CD1c-positive myeloid dendritic cell (primary cell): ENCODE measurements around the gene TAAR5.
"Not testable (repeated sequence)": the region's sequence is repeated elsewhere in the genome, so short reads cannot be mapped to it uniquely, and the experiment has no call there.

Experiments
- DNase-seq: peaks from one replicate; pipeline ENCODE4 v3.0.0-alpha.2; 2016; ENCODE audit errors: extremely low spot score

Gene TAAR5

GRCh38 chr6:132589454-132589853 is at the start of gene TAAR5:
TAAR5 (minus strand) TSS chr6:132589741; CDS start chr6:132589686, 55 bp downstream.
- no peak for DNase-seq

DNA sequence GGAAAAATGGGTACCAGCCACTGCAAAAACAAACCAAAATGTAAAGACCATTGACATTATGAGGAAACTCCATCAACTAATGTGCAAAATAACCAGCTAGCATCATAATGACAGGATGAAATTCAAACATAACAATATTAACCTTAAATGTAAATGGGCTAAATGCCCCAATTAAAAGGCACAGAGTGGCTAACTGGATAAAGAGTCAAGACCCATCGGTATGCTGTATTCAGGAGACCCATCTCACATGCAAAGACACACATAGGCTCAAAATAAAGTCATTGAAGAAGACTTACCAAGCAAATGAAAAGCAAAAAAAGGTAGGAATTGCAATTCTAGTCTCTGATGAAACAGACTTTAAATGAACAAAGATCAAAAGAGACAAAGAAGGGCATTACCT is 47.6 kb upstream of the TAAR5 start:
- not testable (repeated sequence) for DNase-seq

DNA sequence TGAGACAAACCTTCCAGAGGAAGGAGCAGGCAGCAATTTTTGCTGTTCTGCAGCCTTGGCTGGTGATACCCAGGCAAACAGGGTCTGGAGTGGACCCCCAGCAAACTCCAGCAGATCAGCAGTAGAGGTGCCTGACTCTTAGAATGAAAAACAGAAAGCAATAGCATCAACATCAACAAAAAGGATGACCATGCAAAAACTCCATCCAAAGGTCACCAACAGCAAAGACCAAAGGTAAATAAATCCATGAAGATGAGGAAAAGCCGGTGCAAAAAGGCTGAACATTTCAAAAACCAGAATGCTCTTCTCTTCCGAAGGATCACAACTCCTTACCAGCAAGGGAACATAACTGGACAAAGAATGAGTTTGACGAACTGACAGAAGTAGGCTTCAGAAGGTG is 46.4 kb upstream of the TAAR5 start:
- DNase-seq, result not testable (repeated sequence)

DNA sequence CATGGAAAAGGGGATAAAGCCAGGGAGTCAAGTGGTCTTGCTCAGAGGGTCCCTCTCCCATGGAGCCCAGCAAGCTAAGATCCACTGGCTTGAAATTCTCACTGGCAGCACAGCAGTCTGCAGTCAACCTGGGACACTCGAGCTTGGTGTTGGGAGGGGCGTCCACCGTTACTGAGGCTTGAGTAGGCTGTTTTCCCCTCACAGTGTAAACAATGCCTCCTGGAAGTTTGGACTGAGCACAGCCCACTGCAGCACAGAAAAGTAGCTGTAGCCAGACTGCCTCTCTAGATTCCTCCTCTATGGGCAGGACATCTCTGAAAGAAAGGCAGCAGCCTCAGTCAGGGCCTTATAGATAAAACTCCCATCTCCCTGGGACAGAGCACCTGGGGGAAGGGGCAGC is 45.7 kb upstream of the TAAR5 start:
- not testable (repeated sequence) for DNase-seq

- DNase-seq, result no peak
Measured at GRCh38 chr6:132634796-132635195, 45.3 kb upstream of the TAAR5 start.

DNA sequence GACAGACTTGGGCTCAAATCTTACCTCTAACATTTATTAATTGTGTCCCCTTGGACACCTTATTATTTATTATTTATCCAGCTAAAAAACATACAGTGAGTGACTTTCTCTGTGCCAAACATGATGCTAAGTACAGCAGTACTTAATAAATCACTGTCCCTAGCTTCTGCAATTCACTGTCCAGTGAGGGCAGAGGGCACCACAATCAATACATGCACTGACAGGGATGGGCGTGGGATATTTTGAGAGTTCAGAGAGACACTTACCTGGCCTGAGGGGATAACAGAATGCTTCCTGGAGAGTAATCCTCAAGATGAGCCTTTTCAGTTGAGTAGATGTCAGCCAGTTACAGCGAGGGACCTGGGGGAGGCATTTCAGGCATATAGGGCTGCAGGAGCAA is 43.8 kb upstream of the TAAR5 start:
- no peak for DNase-seq

GRCh38 chr6:132624175-132624574 is 34.6 kb upstream of the TAAR5 start, which contains the start of gene TAAR2:
TAAR2 (minus strand) TSS chr6:132624275; CDS start chr6:132624275, 0 bp downstream.
- DNase-seq, result no peak

DNA sequence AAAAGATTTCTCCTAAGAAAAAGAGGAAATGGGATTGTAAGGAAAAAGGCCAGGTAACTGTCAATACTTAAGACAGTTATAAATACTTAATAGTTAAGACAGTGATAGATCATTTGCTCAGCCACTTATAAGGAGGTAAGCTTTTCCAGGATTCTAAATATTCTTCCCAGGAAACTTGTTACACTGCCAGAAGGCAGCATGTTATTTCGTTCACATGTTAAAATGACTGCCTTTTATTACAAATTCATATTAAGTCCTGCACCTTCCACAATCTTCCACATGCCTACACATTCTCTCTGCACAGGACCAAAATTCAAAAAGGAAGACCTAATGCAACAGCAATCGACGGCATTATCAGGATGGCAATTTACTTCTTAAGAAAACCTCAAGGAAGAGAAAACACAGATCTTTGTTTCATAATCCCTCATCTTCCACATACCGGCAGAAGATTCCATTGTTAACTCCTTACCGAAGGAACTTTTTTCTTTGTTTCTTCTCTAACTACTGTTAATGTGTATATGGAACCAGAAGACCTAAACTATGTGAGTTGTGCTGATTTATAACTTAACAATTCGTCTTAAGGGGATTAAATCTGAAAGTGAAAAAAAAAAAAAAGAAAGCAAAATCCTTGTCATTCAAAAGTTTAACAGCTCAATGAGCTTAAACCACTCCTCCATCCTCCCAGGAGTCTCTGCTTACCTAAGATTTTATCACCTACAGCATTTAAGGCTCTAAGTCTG is 33.7 kb upstream of the TAAR5 start:
- DNase-seq, result no peak

GRCh38 chr6:132616677-132617076 is 27.1 kb upstream of the TAAR5 start:
- no peak for DNase-seq

DNA sequence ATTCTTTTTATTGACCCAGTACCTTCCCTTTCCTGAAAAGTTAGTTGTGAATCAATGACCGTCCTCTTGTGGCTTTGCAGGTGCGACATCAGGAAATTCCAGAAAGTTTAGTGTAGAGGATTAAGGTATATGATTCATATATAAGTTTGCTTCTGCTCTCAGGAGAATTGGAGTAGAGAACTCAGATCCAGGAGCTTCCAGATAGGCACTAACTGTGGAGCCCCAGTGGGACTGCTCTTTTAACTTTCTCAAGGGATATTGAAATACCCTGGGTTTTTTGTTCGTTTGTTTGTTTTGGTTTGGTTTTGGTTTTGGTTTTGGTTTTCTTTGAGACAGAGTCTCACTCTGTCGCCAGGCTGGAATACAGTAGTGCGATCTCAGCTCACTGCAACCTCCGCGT is 25.0 kb upstream of the TAAR5 start:
- no peak for DNase-seq

DNA sequence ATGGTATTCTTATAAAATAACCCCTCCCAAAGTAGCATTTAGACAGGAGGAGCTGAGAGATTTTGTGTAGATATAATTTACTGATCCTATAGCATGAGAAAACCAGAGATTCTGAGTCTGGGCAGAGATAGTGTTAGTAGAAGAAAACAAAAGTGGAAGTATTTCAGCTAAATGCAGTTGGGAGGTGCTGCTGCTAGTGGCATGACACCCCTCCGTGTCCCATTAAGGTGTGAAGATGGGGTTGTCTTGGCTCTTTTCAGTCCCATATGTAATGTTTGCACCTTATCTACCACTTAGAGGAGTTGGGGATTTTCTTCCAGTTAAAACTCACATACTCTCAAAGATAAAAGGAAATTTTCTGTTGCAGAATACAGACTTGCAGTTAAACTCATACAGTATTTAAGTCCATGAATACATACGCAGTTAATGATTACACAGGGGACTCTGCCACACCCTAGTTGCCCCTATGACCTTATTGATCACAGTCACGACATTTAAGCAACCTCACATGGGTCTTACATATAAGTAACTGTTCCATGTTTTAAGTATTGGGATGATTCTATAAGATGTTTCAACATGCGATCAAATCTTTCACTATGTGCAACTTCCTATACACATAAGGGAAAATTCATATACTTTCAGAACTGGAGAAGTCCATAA is 23.0 kb upstream of the TAAR5 start:
- no peak for DNase-seq

- DNase-seq, result no peak
Measured at GRCh38 chr6:132611616-132612015, 22.1 kb upstream of the TAAR5 start.

- DNase-seq, result no peak
Measured at GRCh38 chr6:132607544-132608233, 18.1 kb upstream of the TAAR5 start.

DNA sequence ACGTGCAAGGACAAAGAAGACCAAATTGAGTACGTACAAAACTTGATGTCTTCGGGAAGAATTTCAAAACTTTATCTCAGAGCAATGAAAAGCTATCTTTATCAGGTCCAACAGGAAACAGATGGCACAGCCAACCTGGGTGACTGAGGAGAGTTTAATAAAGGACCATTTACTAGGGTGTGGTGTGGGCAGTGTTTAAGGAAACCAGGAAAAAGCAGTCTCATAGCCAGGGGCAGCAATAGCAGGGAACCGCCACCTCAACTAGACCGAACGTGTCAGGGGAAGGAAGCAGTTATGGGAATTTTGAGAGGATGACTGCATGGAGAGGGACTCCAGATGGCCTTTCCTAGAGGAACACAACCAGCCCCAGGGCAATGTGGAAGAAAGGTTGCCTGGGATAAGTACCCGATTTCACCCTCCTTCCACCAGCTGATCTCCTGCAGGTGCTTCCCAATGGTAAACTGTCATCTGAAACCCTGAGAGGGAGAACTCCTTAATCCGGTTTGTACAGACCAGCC is 15.2 kb upstream of the TAAR5 start:
- no peak for DNase-seq

- DNase-seq, result not testable (repeated sequence)
Measured at GRCh38 chr6:132600900-132601299, 11.4 kb upstream of the TAAR5 start.

DNA sequence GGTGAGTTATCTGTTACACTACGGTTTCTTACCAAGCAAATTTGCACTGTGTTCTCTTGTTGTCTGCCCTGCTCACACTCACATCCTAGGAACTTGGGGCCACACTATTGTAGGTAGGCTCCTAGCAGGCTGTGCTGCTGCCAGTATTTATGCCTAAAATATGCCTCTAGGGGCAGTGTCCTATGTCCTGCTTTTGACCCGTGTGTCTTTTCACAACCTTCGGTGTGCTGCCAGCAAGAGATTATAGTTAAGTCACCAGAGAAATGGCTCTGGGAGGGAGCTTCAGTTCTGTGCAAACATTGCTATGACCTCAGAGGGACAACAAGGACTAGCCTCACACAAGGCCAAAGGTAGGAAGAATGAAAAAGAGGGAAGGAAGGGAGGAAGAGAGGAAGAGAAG is 8.9 kb upstream of the TAAR5 start:
- peak; percentile 10 for DNase-seq

- DNase-seq, result no peak
Measured at GRCh38 chr6:132596201-132596600, 6.7 kb upstream of the TAAR5 start.

GRCh38 chr6:132592855-132593254 is 3.3 kb upstream of the TAAR5 start:
- DNase-seq, result peak; percentile 26

- no peak for DNase-seq
Measured at GRCh38 chr6:132590362-132590761, 821 bp upstream of the TAAR5 start.

GRCh38 chr6:132587424-132587823 is 2.1 kb downstream of the TAAR5 start:
- peak; percentile 45 for DNase-seq

GRCh38 chr6:132584698-132585097 is 4.8 kb downstream of the TAAR5 start:
- no peak for DNase-seq

DNA sequence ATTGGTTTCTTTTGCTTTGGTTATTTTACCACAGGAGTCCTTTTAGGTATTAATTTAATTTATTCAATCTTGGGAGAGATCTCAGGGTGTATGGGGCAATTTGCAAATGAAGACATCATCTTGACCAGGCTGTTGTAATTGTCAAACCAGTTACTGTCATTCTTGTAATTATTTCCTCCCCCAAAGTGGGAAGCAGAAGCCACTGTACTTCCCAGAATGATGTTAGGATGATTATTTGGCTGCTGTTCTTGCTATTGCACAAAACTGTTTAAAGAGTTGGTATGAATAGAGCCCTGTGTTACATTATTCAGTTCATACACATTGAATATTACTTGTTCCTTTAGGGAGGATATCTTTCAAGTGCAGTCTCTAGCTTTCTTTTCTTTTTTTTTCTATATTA is 17.8 kb downstream of the TAAR5 start:
- DNase-seq, result peak; percentile 17
